HepG2 (cell line): ENCODE results near the gene CALCB. TPM values are rescaled to one million over a fixed set of nuclear protein-coding genes. Genes with fewer than 3 reads are reported as not detected.

ENCODE experiments used
- CSRNP1 ChIP-seq: sonication (generic); formaldehyde crosslinking; IDR thresholded peaks from 2 replicates; pipeline ENCODE4 v1.8.1; 2023; ENCODE audit warnings: mild to moderate bottlenecking, missing genetic modification reagents
- FOXA1 ChIP-seq, 2 experiments: fragments of 450-650 bp in 1 of 2; sonication (generic) in 1 of 2; formaldehyde crosslinking in 1 of 2; IDR thresholded peaks; 2 replicates each; pipeline versions ENCODE4 v1.4.0 to v1.6.1; 2016 to 2020; ENCODE audit warnings: missing genetic modification reagents in 1 of 2
- FOXK2 ChIP-seq: fragments of 450-650 bp; IDR thresholded peaks from 2 replicates; pipeline ENCODE4 v1.6.1; 2016
- HIVEP1 ChIP-seq: sonication (generic); formaldehyde crosslinking; IDR thresholded peaks from 2 replicates; pipeline ENCODE4 v1.4.0; 2020; ENCODE audit warnings: mild to moderate bottlenecking, missing genetic modification reagents
- HMG20A ChIP-seq: IDR thresholded peaks from 2 replicates; pipeline ENCODE4 v1.6.1; 2016; ENCODE audit warnings: borderline replicate concordance
- IKZF4 ChIP-seq: sonication (generic); formaldehyde crosslinking; IDR thresholded peaks from 2 replicates; pipeline ENCODE4 v1.5.1; 2020; ENCODE audit warnings: borderline replicate concordance, mild to moderate bottlenecking, low read depth, missing genetic modification reagents; ENCODE audit errors: not compliant biosample characterization
- MED1 ChIP-seq: sonication (generic); formaldehyde crosslinking; IDR thresholded peaks from 2 replicates; pipeline ENCODE4 v1.4.0; 2020; ENCODE audit warnings: missing genetic modification reagents
- PRDM4 ChIP-seq: sonication (generic); formaldehyde crosslinking; IDR thresholded peaks from 2 replicates; pipeline ENCODE4 v1.9.0; 2021; ENCODE audit warnings: missing genetic modification reagents, borderline replicate concordance
- RAD21 ChIP-seq: fragments of 450-650 bp; formaldehyde crosslinking; IDR thresholded peaks from 2 replicates; pipeline ENCODE4 v1.5.0; 2020; ENCODE audit warnings: mild to moderate bottlenecking
- RCOR2 ChIP-seq: IDR thresholded peaks from 2 replicates; pipeline ENCODE4 v1.6.1; 2016; ENCODE audit warnings: missing biosample characterization, missing genetic modification reagents
- SIX1 ChIP-seq: sonication (generic); formaldehyde crosslinking; IDR thresholded peaks from 2 replicates; pipeline ENCODE4 v1.4.0; 2020; ENCODE audit warnings: missing genetic modification reagents, borderline replicate concordance
- TEAD2 ChIP-seq: sonication (generic); formaldehyde crosslinking; IDR thresholded peaks from 2 replicates; pipeline ENCODE4 v1.9.0; 2021; ENCODE audit warnings: missing genetic modification reagents
- ZKSCAN5 ChIP-seq: sonication (generic); formaldehyde crosslinking; IDR thresholded peaks from 2 replicates; pipeline ENCODE4 v1.5.1; 2020; ENCODE audit warnings: mild to moderate bottlenecking, missing genetic modification reagents
- ZNF33A ChIP-seq: sonication (generic); formaldehyde crosslinking; IDR thresholded peaks from 2 replicates; pipeline ENCODE4 v1.5.1; 2020; ENCODE audit warnings: missing genetic modification reagents, mild to moderate bottlenecking, moderate library complexity, borderline replicate concordance
- ZNF713 ChIP-seq: sonication (generic); formaldehyde crosslinking; IDR thresholded peaks from 2 replicates; pipeline ENCODE4 v1.4.0; 2020; ENCODE audit warnings: mild to moderate bottlenecking, missing genetic modification reagents
- ZNF775 ChIP-seq: sonication (generic); formaldehyde crosslinking; IDR thresholded peaks from 2 replicates; pipeline ENCODE4 v1.4.0; 2020; ENCODE audit warnings: missing genetic modification reagents, mild to moderate bottlenecking, moderate library complexity, borderline replicate concordance
- ZSCAN22 ChIP-seq: sonication (generic); formaldehyde crosslinking; IDR thresholded peaks from 2 replicates; pipeline ENCODE4 v1.4.0; 2020; ENCODE audit warnings: mild to moderate bottlenecking, missing genetic modification reagents
- ZUFSP ChIP-seq: sonication (generic); formaldehyde crosslinking; IDR thresholded peaks from 2 replicates; pipeline ENCODE4 v1.9.0; 2021; ENCODE audit warnings: missing genetic modification reagents, mild to moderate bottlenecking, borderline replicate concordance
- polyA plus RNA-seq, 8 experiments: library from polyadenylated mRNA; depleted of rRNA in 3 of 8; stranded (reverse) in 7 of 8; unstranded in 1 of 8; fragments of >200 nt; fragmentation: Illumina TruSeq in 4 of 8; extraction: Trizol in 4 of 8; gene quantifications; 2 replicates each; pipeline versions ENCODE4 v1.2.1 to v1.2.3, GENCODE V29; 2011 to 2016; ENCODE audit warnings: low read depth in 4 of 8, missing spikeins in 1 of 8, mixed read lengths in 1 of 8; ENCODE audit not compliant: insufficient read depth in 1 of 8
- total RNA-seq, 5 experiments: library from RNA; depleted of rRNA; stranded (reverse); fragments of >200 nt; fragmentation: Illumina TruSeq; extraction: Trizol; gene quantifications; 2 replicates each; pipeline ENCODE4 v1.2.3, GENCODE V29; 2016; ENCODE audit warnings: low read depth in 1 of 5
- TF ChIP-seq, protein P1 (sequence below): sonication (generic); formaldehyde crosslinking; IDR thresholded peaks from 2 replicates; pipeline ENCODE4 v1.5.1; 2020; ENCODE audit warnings: missing genetic modification reagents, mild to moderate bottlenecking, borderline replicate concordance
- TF ChIP-seq, protein P2 (sequence below): sonication (generic); IDR thresholded peaks from 2 replicates; pipeline ENCODE4 v1.6.1; 2016; ENCODE audit warnings: low read depth, borderline replicate concordance

CALCB gene
- total and polyA plus RNA-seq, 2 of the 13 experiments (the other 11 are each of a cell fraction or from before 2014, with no cell fraction given), result not detected

- TF ChIP-seq ZNF713 (CRISPR knock-in tag) (no peak), ZSCAN22 (CRISPR knock-in tag) (no peak), HIVEP1 (CRISPR knock-in tag) (no peak), FOXK2 (no peak), IKZF4 (CRISPR knock-in tag) (no peak), SIX1 (CRISPR knock-in tag) (no peak), CSRNP1 (CRISPR knock-in tag) (no peak), RCOR2 (CRISPR knock-in tag) (no peak), MED1 (CRISPR knock-in tag) (no peak), RAD21 (CRISPR knock-in tag) (peak; percentile 72), HMG20A (no peak), PRDM4 (CRISPR knock-in tag) (no peak), ZNF775 (CRISPR knock-in tag) (no peak), ZKSCAN5 (CRISPR knock-in tag) (no peak), ZUFSP (no peak), FOXA1 (IDR thresholded peaks at IDR 0.05) (no peak), FOXA1 (CRISPR knock-in tag; IDR thresholded peaks at IDR 0.05) (no peak), ZNF33A (CRISPR knock-in tag) (no peak), TEAD2 (no peak)
- TF ChIP-seq, protein P1, sequence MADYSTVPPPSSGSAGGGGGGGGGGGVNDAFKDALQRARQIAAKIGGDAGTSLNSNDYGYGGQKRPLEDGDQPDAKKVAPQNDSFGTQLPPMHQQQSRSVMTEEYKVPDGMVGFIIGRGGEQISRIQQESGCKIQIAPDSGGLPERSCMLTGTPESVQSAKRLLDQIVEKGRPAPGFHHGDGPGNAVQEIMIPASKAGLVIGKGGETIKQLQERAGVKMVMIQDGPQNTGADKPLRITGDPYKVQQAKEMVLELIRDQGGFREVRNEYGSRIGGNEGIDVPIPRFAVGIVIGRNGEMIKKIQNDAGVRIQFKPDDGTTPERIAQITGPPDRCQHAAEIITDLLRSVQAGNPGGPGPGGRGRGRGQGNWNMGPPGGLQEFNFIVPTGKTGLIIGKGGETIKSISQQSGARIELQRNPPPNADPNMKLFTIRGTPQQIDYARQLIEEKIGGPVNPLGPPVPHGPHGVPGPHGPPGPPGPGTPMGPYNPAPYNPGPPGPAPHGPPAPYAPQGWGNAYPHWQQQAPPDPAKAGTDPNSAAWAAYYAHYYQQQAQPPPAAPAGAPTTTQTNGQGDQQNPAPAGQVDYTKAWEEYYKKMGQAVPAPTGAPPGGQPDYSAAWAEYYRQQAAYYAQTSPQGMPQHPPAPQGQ (CRISPR knock-in tag), result no peak
- TF ChIP-seq, protein P2, sequence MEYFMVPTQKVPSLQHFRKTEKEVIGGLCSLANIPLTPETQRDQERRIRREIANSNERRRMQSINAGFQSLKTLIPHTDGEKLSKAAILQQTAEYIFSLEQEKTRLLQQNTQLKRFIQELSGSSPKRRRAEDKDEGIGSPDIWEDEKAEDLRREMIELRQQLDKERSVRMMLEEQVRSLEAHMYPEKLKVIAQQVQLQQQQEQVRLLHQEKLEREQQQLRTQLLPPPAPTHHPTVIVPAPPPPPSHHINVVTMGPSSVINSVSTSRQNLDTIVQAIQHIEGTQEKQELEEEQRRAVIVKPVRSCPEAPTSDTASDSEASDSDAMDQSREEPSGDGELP, result no peak
Observed at GRCh38 chr11:15074206-15075161, 1.1 kb downstream of the CALCB start (continued).
